HL-60 (cell line): Measurements from ENCODE around the gene RASGEF1B.

Experiments
- DNase-seq, 2 experiments: peaks; one replicate each; pipeline ENCODE4 v3.0.0-alpha.2; 2010 to 2020; ENCODE audit warnings: low read depth in 1 of 2, low spot score in 1 of 2
- H3K27ac ChIP-seq: fragments of 250-450 bp; sonication (Bioruptor Pico); replicated peaks from 2 replicates; pipeline ENCODE4 v1.5.1; 2020; ENCODE audit warnings: mild to moderate bottlenecking, moderate library complexity
- H3K27me3 ChIP-seq: fragments of 250-450 bp; sonication (Bioruptor Pico); 2 replicates; pipeline ENCODE4 v1.5.1; 2021; ENCODE audit warnings: mild to moderate bottlenecking, moderate library complexity; ENCODE audit not compliant: insufficient read depth, poor library complexity, severe bottlenecking
- H3K4me3 ChIP-seq: replicated peaks from 2 replicates; pipeline ENCODE4 v1.5.1; 2011; ENCODE audit warnings: mild to moderate bottlenecking, control low read depth, low read length; ENCODE audit not compliant: insufficient read depth
- CTCF ChIP-seq: IDR thresholded peaks from one replicate; pipeline ENCODE4 v1.5.1; 2011; ENCODE audit warnings: low read length, control low read depth, inconsistent platforms; ENCODE audit not compliant: insufficient read depth
- GABPA ChIP-seq: IDR thresholded peaks from 2 replicates; pipeline ENCODE4 v1.6.1; 2012; ENCODE audit warnings: low read depth
- POLR2AphosphoS5 ChIP-seq: IDR thresholded peaks from 2 replicates; pipeline ENCODE4 v1.6.1; 2012; ENCODE audit warnings: low read depth
- SPI1 ChIP-seq: IDR thresholded peaks from 2 replicates; pipeline ENCODE4 v1.6.1; 2012; ENCODE audit warnings: low read depth, mild to moderate bottlenecking, borderline replicate concordance
- TF ChIP-seq, protein P1 (sequence below): IDR thresholded peaks from 2 replicates; pipeline ENCODE4 v1.6.1; 2012; ENCODE audit warnings: low read depth; ENCODE audit not compliant: insufficient replicate concordance

The RASGEF1B gene

DNA sequence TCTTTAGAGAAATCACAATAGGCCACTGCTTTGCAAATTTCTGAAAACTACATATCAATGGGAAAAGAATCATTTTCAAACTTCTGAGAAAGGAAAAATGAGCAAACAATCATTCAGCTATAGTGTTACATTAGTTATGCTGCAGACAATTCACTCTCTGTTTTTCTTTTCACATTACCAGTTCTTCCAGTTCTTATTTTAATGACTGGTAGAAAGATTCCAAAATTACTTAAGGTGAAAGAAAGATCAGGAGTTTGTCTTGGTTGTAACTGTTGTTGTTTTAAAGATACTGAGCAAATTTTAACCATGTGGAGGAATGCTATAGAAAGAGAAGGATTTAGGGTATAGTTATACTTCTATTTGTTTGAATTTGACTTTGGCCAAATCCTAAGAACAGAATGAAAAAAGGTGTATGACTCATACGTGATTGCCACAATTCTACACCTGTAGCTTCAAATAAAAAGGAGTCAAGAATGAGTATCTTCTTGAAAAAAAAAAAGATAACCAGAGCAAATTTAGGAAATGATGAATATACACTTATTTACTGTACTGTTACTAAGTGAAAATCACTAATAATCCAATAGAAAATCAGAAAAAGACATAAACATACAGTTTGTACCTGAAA, 21.0 kb upstream of the RASGEF1B start:
- Histone ChIP-seq H3K4me3 (no peak overlapping the region), H3K27me3 (no peaks in the 10 kb centered on the region), H3K27ac (peak overlapping the region; percentile 60)
- TF ChIP-seq, protein P1, sequence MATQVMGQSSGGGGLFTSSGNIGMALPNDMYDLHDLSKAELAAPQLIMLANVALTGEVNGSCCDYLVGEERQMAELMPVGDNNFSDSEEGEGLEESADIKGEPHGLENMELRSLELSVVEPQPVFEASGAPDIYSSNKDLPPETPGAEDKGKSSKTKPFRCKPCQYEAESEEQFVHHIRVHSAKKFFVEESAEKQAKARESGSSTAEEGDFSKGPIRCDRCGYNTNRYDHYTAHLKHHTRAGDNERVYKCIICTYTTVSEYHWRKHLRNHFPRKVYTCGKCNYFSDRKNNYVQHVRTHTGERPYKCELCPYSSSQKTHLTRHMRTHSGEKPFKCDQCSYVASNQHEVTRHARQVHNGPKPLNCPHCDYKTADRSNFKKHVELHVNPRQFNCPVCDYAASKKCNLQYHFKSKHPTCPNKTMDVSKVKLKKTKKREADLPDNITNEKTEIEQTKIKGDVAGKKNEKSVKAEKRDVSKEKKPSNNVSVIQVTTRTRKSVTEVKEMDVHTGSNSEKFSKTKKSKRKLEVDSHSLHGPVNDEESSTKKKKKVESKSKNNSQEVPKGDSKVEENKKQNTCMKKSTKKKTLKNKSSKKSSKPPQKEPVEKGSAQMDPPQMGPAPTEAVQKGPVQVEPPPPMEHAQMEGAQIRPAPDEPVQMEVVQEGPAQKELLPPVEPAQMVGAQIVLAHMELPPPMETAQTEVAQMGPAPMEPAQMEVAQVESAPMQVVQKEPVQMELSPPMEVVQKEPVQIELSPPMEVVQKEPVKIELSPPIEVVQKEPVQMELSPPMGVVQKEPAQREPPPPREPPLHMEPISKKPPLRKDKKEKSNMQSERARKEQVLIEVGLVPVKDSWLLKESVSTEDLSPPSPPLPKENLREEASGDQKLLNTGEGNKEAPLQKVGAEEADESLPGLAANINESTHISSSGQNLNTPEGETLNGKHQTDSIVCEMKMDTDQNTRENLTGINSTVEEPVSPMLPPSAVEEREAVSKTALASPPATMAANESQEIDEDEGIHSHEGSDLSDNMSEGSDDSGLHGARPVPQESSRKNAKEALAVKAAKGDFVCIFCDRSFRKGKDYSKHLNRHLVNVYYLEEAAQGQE: no peak
- TF ChIP-seq SPI1: no peak
- DNase-seq: no peak

DNA sequence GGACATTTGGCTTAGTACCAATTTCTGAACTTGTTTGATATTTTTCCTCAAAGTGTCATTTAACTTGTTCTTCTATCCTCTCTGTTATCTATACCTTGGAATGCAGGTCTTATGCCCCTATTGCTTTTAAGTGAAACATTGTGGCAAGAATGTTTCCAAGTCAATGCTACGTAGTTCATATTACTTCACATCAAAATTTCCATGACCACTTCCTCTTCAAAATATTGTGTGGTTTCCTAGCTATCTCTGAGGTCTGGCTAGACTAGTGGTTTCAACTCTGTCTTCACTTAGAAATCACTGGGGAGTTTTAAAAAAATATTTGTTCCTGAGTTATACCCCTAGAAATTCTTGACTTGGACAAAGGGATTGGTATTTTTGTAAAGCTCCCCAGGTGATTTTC, 20.2 kb upstream of the RASGEF1B start:
- Histone ChIP-seq H3K27ac (peak overlapping the region; percentile 60), H3K4me3 (no peak overlapping the region), H3K27me3 (no peaks in the 10 kb centered on the region)
- peak; percentile 57 to 63 for DNase-seq
- TF ChIP-seq GABPA: peak; percentile 27; the same call in 1 of the 2 replicates
- peak; percentile 88 for TF ChIP-seq SPI1
- TF ChIP-seq POLR2AphosphoS5: peak; percentile 69; the same call in 1 of the 2 replicates
- TF ChIP-seq, protein P1: no peak
- no peak for TF ChIP-seq CTCF

DNA sequence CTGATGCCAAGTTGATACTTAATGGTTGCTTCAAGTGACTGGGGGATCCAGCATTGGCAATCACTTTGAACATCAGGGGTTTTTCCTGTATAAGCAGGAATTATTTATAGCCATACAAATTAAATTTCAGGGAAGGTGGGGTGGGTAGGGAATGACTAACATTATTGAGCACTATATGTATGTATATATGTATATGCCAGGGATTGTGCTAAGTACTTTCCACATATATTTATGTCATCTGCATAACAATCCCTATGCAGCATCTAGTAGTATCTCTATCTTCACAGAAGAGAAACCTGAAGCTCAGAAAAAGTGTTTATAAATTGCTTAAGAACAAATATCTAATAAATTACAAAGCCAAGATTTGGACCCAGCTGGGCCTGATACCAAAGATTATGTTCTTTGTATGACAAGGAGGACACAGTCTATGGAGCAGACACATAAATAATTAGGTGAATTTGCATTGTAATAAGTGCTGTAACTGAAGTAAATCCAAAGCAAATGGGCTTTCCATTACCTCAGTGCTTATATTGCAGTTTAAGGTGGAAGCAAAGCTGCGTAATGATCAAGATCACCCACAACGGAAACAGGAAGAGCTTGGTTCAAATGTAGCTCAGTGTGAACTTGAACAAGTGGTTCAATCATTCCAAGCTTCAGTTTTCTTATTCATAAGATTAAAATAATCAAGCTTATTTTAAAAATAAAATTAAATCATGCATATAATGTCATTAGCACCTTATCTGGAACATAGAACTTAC, 18.9 kb upstream of the RASGEF1B start:
- TF ChIP-seq CTCF: no peak
- TF ChIP-seq GABPA: no peak
- peak; percentile 51 for TF ChIP-seq SPI1
- TF ChIP-seq, protein P1: no peak
- no peak for TF ChIP-seq POLR2AphosphoS5
- peak in 1 of 2 experiments; percentile 20 for DNase-seq
- no peaks in the 10 kb centered on the region for H3K27me3 ChIP-seq

More for the DNA sequence above, 18.9 kb upstream of the RASGEF1B start:
- Histone ChIP-seq H3K27ac (peak overlapping the region; percentile 60), H3K4me3 (no peak overlapping the region)
